Measurements from ENCODE around the gene KCNE5.
"Not testable (repeated sequence)": the region's sequence is repeated elsewhere in the genome, so short reads cannot be mapped to it uniquely, and the experiment has no call there.

Gene KCNE5

DNA sequence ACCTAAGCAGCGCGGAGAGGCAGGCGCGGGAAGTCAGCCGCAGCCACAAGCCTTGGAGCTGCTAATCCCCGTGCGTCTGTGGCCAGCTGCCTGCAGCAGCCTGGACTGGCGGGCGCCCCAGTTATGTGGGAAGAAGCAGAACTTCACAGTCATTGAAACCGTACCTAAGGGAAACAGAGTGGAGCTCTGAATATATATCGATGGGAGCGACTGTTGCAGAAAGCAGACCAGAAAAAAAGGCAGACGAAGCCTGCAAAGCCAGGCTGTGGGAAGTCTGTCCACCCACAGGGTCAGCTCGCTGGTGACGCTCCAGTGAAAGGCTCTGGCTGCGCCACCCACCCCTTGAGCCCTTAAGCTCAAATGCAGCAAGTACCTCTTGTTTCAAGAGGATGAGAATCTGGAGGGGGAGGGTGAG, 24.7 kb downstream of the KCNE5 start:
- no peak for DNase-seq

DNA sequence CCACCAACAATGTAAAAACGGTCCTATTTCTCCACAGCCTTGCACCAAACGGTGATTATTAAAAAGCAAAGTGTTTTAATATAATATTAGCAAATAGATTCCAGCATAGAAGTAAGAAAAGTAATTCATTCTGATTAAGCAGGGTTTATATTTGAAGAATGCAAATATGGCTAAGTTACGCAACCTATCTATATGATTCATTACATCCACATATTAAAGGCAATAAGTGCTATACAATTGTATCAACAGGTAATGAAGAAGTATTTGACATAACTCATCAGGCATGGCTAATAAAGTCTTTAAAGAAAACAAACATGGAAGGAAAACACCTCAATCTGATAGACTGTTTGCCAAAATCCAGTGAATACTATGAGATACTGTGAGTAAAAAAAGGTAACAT, 29.0 kb downstream of the KCNE5 start:
- DNase-seq, result no peak

DNA sequence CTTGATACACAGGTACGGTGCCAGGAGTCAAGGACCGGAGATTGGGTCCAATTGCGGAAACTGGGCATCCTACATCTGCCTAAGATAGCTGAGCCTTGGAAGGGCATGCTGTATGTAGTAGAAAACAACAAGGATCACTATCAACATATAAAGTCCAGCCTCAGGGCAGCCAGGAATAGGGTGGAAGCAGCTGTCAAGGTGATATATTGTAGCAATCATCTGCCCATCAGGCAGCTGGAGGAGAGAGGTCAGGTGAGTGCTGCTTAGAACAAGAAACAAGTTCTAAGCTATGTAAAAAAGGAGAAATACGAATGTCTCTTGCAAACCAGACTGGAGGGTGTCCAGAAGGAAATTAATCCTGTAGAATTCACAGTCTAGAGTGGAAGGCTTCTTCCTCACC, 34.8 kb downstream of the KCNE5 start:
- DNase-seq, result no peak

DNA sequence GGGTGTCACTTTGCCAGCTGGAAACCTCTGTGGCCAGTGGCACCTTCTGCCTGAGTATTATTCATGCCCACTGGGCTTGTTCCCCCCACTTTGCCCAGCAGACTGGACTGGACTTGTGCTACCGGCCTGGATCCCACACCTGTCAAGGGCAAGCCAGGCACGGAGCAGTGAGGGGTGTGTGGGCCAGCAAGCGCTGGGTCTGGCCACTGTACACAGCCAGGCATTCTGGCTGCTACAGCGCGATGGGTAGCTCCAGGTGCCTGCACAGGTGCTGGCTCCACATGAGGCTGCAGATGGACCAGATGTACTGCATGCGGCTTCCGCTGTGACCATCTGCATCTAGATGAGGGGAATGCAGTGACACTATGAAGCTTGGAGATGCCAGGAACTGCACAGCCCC, 39.5 kb downstream of the KCNE5 start:
- DNase-seq, result no peak

DNA sequence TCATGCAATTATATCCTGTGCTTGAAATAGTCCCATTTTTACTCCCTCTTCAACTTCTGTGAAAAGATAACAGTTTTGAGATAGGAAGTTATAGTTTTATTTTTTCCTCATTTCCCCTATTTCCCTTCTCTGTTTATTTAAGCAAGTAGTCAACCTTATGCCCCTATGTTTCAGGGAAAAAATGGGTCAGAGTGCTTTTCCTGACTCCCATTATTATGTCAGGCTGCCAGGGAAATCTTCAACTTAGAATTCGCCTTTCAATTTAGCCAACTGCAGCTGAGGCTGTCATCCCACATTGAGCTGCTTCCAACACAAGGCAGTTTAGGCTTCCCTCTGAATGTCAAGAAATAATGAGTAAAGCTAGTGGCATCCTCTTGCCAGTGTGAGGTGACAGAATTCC, 46.1 kb downstream of the KCNE5 start:
- DNase-seq, result no peak

DNA sequence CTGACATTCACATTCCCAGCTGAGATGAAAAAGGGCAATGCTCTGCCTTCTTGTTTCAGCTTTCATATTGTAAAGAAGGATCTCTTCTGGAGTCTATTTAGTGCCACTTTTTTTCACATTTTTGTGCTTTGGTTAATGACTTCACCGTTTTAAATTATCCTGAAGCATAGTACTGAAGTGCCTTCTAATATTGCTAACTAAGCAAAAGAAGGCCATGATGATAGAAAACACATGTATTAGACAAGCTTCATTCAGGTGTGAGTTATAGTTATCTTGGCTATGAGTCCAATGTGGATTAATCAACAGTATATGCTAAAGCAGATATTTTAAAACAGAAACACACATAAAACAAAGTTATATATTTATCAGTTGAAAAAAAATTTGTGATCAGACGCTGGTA, 47.9 kb downstream of the KCNE5 start:
- no peak for DNase-seq

DNA sequence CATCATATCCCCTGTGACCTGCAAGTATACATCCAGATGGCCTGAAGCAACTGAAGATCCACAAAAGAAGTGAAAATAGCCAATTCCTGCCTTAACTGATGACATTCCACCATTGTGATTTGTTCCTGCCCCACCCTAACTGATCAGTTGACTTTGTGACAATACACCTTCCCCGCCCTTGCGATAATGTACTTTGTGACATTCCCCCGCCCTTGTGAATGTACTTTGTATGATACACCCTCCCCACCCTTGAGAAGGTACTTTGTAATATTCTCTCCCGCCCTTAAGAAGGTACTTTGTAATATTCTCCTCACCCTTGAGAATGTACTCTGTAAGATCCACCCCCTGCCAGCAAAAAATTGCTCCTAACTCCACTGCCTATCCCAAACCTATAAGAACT, 48.9 kb downstream of the KCNE5 start:
- not testable (repeated sequence) for DNase-seq

Data from inflammatory macrophage treated with lipopolysaccharide for 4 hours (primary cell).